Esophagus squamous epithelium (tissue), 4 donors: Measurements from ENCODE around the gene NEUROD2.

Experiments used
- CTCF ChIP-seq, 6 experiments: fragments of 450-650 bp in 4 of 6; fragments of 200-600 bp in 2 of 6; sonication (generic) in 2 of 6; IDR thresholded peaks; one replicate each; pipeline ENCODE4 v1.5.1; 2016 to 2019; ENCODE audit warnings: antibody characterized with exemption in 6 of 6, mild to moderate bottlenecking in 4 of 6, moderate library complexity in 4 of 6
- POLR2A ChIP-seq, 4 donors: fragments of 450-650 bp; IDR thresholded peaks; one replicate each; pipeline ENCODE4 v1.6.1; 2017; ENCODE audit warnings: antibody characterized with exemption in 4 of 4, mild to moderate bottlenecking in 4 of 4, moderate library complexity in 3 of 4

GRCh38 chr17:39608142-39608981, 642 bp upstream of the NEUROD2 start:
- TF ChIP-seq CTCF (IDR thresholded peaks at IDR 0.05) (no peak), POLR2A (IDR thresholded peaks at IDR 0.05) (no peak)
